Measurements from ENCODE around the gene HOXA9.

The HOXA9 gene

GRCh38 chr7:27151931-27152815, 13.2 kb downstream of the HOXA9 start, which contains the start of gene HOXA3:
TSS of gene HOXA3 (minus strand) at chr7:27152583. CDS start at chr7:27110640, 41,943 bp downstream.
- DNase-seq, result no peak

GRCh38 chr7:27151341-27151930, 13.9 kb downstream of the HOXA9 start:
- DNase-seq, result no peak

- DNase-seq, result no peak
Observed at GRCh38 chr7:27150568-27151340, 14.6 kb downstream of the HOXA9 start.

- DNase-seq, result no peak
Observed at GRCh38 chr7:27149842-27150567, 15.3 kb downstream of the HOXA9 start.

- DNase-seq, result no peak
Observed at GRCh38 chr7:27148756-27149641, 16.3 kb downstream of the HOXA9 start.

- no peak for DNase-seq
Observed at GRCh38 chr7:27148031-27148755, 17.1 kb downstream of the HOXA9 start.

GRCh38 chr7:27147199-27148030, 17.9 kb downstream of the HOXA9 start, which contains the start of gene HOXA6:
TSS of gene HOXA6 (minus strand) at chr7:27147774. CDS start at chr7:27147749, 25 bp downstream.
- no peak for DNase-seq

- no peak for DNase-seq
Observed at GRCh38 chr7:27146491-27147198, 18.7 kb downstream of the HOXA9 start.

- DNase-seq, result no peak
Observed at GRCh38 chr7:27145914-27146412, 19.4 kb downstream of the HOXA9 start.

GRCh38 chr7:27145165-27145913, 20.0 kb downstream of the HOXA9 start:
- no peak for DNase-seq

GRCh38 chr7:27144781-27145164, 20.6 kb downstream of the HOXA9 start:
- no peak for DNase-seq

- DNase-seq, result no peak
Observed at GRCh38 chr7:27143950-27144780, 21.2 kb downstream of the HOXA9 start.

- no peak for DNase-seq
Observed at GRCh38 chr7:27143023-27143949, 22.1 kb downstream of the HOXA9 start, which contains the start of gene HOXA5. TSS of gene HOXA5 (minus strand) at chr7:27143681. CDS start at chr7:27143607, 74 bp downstream.

GRCh38 chr7:27142580-27143022, 22.7 kb downstream of the HOXA9 start:
- DNase-seq, result no peak

- no peak for DNase-seq
Observed at GRCh38 chr7:27141923-27142579, 23.3 kb downstream of the HOXA9 start.
